ENCODE data around the gene CCNT2. TPM values are rescaled to one million over a fixed set of nuclear protein-coding genes. Genes with fewer than 3 reads are reported as not detected.

The CCNT2 gene
- polyA plus RNA-seq, 1 donor (not counting 4 experiments of a cell fraction or from before 2014, with no cell fraction given), result 20.9 TPM

DNA sequence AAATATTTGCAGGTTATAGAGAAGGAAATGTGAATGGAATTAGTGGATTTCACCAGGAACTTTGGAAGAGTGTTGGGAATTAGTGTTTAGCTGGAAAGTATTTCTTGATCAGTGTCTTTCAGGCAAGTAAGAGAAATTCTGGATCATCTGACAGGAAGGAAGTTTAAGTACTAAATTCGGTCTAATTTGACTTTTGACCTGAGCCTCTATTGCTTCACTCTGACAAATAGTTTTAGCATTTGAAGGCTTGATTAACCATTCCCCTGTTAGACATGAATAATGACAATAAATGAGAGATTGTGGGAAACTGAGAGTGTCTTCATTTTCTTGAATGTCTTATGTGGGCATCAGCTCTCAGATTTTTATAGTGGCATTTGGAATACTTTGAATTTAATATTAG, 16.0 kb downstream of the CCNT2 start:
- DNase-seq (ENCODE audit: low read depth, low spot score) (no peak), FAIRE-seq (no peak)
- no peaks in the 10 kb centered on the region for H3K9me3 ChIP-seq (ENCODE audit: control insufficient read depth, low read depth, low read length)
- no peak overlapping the region for H3K4me2 ChIP-seq (ENCODE audit: control insufficient read depth, extremely low read depth, insufficient read depth, low read depth, low read length)
- dilution Hi-C loops (cut with MboI; ENCODE audit: extremely low pct_ligation_motif_present, low sequenced_read_pairs), result no loop called here
- H3K27me3 ChIP-seq (ENCODE audit: control insufficient read depth, extremely low read depth, insufficient read depth, low read length), result no peaks in the 10 kb centered on the region
- H3K9me1 ChIP-seq (ENCODE audit: control insufficient read depth, extremely low read depth, insufficient read depth, low read length), result no peaks in the 10 kb centered on the region
- H3K4me3 ChIP-seq (ENCODE audit: control insufficient read depth in 2 of 3, extremely low read depth in 1 of 3, insufficient read depth in 2 of 3, low read depth in 1 of 3, low read length in 3 of 3), result no peak overlapping the region
- peaks cover 5 to 10% of the 10 kb centered on the region in 2 experiments for H3K36me3 ChIP-seq (ENCODE audit: control insufficient read depth in 2 of 2, extremely low read depth in 1 of 2, insufficient read depth in 2 of 2, low read length in 2 of 2)
- H2AFZ ChIP-seq (ENCODE audit: control insufficient read depth, low read length), result no peak overlapping the region
- no peak for TF ChIP-seq EZH2 (IDR thresholded peaks at IDR 0.05; ENCODE audit: low read length)
- TF ChIP-seq, protein P1, sequence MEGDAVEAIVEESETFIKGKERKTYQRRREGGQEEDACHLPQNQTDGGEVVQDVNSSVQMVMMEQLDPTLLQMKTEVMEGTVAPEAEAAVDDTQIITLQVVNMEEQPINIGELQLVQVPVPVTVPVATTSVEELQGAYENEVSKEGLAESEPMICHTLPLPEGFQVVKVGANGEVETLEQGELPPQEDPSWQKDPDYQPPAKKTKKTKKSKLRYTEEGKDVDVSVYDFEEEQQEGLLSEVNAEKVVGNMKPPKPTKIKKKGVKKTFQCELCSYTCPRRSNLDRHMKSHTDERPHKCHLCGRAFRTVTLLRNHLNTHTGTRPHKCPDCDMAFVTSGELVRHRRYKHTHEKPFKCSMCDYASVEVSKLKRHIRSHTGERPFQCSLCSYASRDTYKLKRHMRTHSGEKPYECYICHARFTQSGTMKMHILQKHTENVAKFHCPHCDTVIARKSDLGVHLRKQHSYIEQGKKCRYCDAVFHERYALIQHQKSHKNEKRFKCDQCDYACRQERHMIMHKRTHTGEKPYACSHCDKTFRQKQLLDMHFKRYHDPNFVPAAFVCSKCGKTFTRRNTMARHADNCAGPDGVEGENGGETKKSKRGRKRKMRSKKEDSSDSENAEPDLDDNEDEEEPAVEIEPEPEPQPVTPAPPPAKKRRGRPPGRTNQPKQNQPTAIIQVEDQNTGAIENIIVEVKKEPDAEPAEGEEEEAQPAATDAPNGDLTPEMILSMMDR (optimal IDR thresholded peaks at IDR 0.05 in 1 of 3, IDR thresholded peaks at IDR 0.05 in 1 of 3, conservative IDR thresholded peaks at IDR 0.05 in 1 of 3; ENCODE audit: extremely low read depth in 1 of 3, insufficient read depth in 2 of 3, low read length in 3 of 3), result no peak
- no peak overlapping the region for H3K9ac ChIP-seq (ENCODE audit: control insufficient read depth, extremely low read depth, insufficient read depth, low read length)
- peaks cover 6% of the 10 kb centered on the region for H3K4me1 ChIP-seq (ENCODE audit: control insufficient read depth, extremely low read depth, insufficient read depth, low read length)
- peaks cover 91% of the 10 kb centered on the region for H3K79me2 ChIP-seq (ENCODE audit: control insufficient read depth, insufficient read depth, low read length)
- H4K20me1 ChIP-seq (ENCODE audit: control insufficient read depth, extremely low read depth, insufficient read depth, low read length), result peaks cover 8% of the 10 kb centered on the region
- H3K27ac ChIP-seq (ENCODE audit: control insufficient read depth, insufficient read depth, low read length), result no peak overlapping the region

DNA sequence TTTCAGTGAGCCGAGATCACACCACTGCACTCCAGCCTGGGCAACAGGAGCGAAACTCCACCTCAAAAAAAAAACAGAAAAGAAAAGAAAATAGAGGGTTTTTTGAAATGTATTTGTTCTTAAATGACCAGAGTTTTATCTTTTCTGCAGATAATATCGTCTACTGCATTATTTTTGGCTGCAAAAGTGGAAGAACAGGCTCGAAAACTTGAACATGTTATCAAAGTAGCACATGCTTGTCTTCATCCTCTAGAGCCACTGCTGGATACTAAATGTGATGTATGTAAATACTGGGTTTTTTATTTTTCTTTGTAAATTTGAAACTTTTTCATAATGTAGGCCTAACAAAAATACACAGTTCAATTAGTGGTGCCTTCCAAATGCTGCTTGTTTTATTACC, 18.1 kb downstream of the CCNT2 start:
- dilution Hi-C loops (cut with MboI; ENCODE audit: extremely low pct_ligation_motif_present, low sequenced_read_pairs), result no loop called here
- Histone ChIP-seq H3K36me3 (ENCODE audit: control insufficient read depth in 2 of 2, extremely low read depth in 1 of 2, insufficient read depth in 2 of 2, low read length in 2 of 2) (peaks cover 11 to 17% of the 10 kb centered on the region in 2 experiments), H4K20me1 (ENCODE audit: control insufficient read depth, extremely low read depth, insufficient read depth, low read length) (peaks cover 4% of the 10 kb centered on the region), H3K27me3 (ENCODE audit: control insufficient read depth, extremely low read depth, insufficient read depth, low read length) (no peaks in the 10 kb centered on the region), H3K4me3 (ENCODE audit: control insufficient read depth in 2 of 3, extremely low read depth in 1 of 3, insufficient read depth in 2 of 3, low read depth in 1 of 3, low read length in 3 of 3) (no peak overlapping the region), H3K79me2 (ENCODE audit: control insufficient read depth, insufficient read depth, low read length) (peaks cover 82% of the 10 kb centered on the region), H3K9ac (ENCODE audit: control insufficient read depth, extremely low read depth, insufficient read depth, low read length) (no peak overlapping the region), H3K9me3 (ENCODE audit: control insufficient read depth, low read depth, low read length) (no peaks in the 10 kb centered on the region), H3K27ac (ENCODE audit: control insufficient read depth, insufficient read depth, low read length) (no peak overlapping the region), H3K4me1 (ENCODE audit: control insufficient read depth, extremely low read depth, insufficient read depth, low read length) (peaks cover 6% of the 10 kb centered on the region), H2AFZ (ENCODE audit: control insufficient read depth, low read length) (no peak overlapping the region), H3K9me1 (ENCODE audit: control insufficient read depth, extremely low read depth, insufficient read depth, low read length) (no peaks in the 10 kb centered on the region), H3K4me2 (ENCODE audit: control insufficient read depth, extremely low read depth, insufficient read depth, low read depth, low read length) (no peak overlapping the region)
- TF ChIP-seq, protein P1 (optimal IDR thresholded peaks at IDR 0.05 in 1 of 3, IDR thresholded peaks at IDR 0.05 in 1 of 3, conservative IDR thresholded peaks at IDR 0.05 in 1 of 3; ENCODE audit: extremely low read depth in 1 of 3, insufficient read depth in 2 of 3, low read length in 3 of 3), result no peak
- TF ChIP-seq EZH2 (IDR thresholded peaks at IDR 0.05; ENCODE audit: low read length), result no peak
- DNase-seq (ENCODE audit: low read depth, low spot score), result no peak
- FAIRE-seq, result no peak

Data from keratinocyte (primary cell).